Neural cell (in vitro differentiated cells): Measurements from ENCODE around the gene RPL27A. TPM values are rescaled to one million over a fixed set of nuclear protein-coding genes. Genes with fewer than 3 reads are reported as not detected.

ENCODE experiments used
- H2AFZ ChIP-seq: fragments of 200-600, 300-800 bp; sonication (generic), shearing (Covaris generic); 2 replicates; pipeline ENCODE4 v1.6.0; 2014; ENCODE audit warnings: low read depth, mild to moderate bottlenecking, antibody characterized with exemption, low read length, moderate library complexity
- H3F3A ChIP-seq: fragments of 200-600 bp; shearing (Covaris generic); 2 replicates; pipeline ENCODE4 v1.6.1; 2016; ENCODE audit warnings: mild to moderate bottlenecking, moderate library complexity, mixed read lengths, antibody characterized with exemption, low read length; ENCODE audit not compliant: insufficient read depth, poor library complexity, severe bottlenecking
- H3K27ac ChIP-seq: fragments of 200-600, 300-800 bp; sonication (generic), shearing (Covaris generic); 2 replicates; pipeline ENCODE4 v1.5.1; 2014; ENCODE audit warnings: mild to moderate bottlenecking, low read length, moderate library complexity
- H3K27me3 ChIP-seq: fragments of 300-800, 200-600 bp; sonication (generic), shearing (Covaris generic); 2 replicates; pipeline ENCODE4 v1.6.0; 2014; ENCODE audit warnings: mild to moderate bottlenecking, low read depth, low read length, moderate library complexity; ENCODE audit not compliant: insufficient read depth
- H3K36me3 ChIP-seq: fragments of 300-800, 200-600 bp; sonication (generic), shearing (Covaris generic); 2 replicates; pipeline ENCODE4 v1.5.1; 2014; ENCODE audit warnings: mild to moderate bottlenecking, antibody characterized with exemption, low read length, moderate library complexity; ENCODE audit not compliant: insufficient read depth
- H3K4me2 ChIP-seq: fragments of 300-800, 200-600 bp; sonication (generic), shearing (Covaris generic); 2 replicates; pipeline ENCODE4 v1.6.0; 2014; ENCODE audit warnings: mild to moderate bottlenecking, low read length
- H3K4me3 ChIP-seq: fragments of 300-800, 200-600 bp; sonication (generic), shearing (Covaris generic); 2 replicates; pipeline ENCODE4 v1.5.1; 2014; ENCODE audit warnings: mild to moderate bottlenecking, low read length, moderate library complexity
- H3K79me2 ChIP-seq: fragments of 200-600 bp; shearing (Covaris generic); replicated peaks from 2 replicates; pipeline ENCODE4 v1.6.0; 2014; ENCODE audit warnings: mild to moderate bottlenecking, low read length, moderate library complexity; ENCODE audit not compliant: insufficient read depth
- H3K9ac ChIP-seq: fragments of 300-800, 200-600 bp; sonication (generic), shearing (Covaris generic); 2 replicates; pipeline ENCODE4 v1.6.1; 2016; ENCODE audit warnings: mild to moderate bottlenecking, low read length, mixed read lengths
- H3K9me2 ChIP-seq: fragments of 200-600 bp; shearing (Covaris generic); 2 replicates; pipeline ENCODE4 v1.6.1; 2016; ENCODE audit warnings: mild to moderate bottlenecking, low read length, mixed read lengths; ENCODE audit not compliant: insufficient read depth
- H3K9me3 ChIP-seq: fragments of 200-600, 300-800 bp; sonication (generic), shearing (Covaris generic); 2 replicates; pipeline ENCODE4 v1.6.1; 2016; ENCODE audit warnings: mild to moderate bottlenecking, mixed run types, low read length, moderate library complexity, mixed read lengths
- H4K20me1 ChIP-seq: fragments of 200-600 bp; shearing (Covaris generic); 2 replicates; pipeline ENCODE4 v1.6.1; 2016; ENCODE audit warnings: mild to moderate bottlenecking, mixed run types; ENCODE audit not compliant: insufficient read depth
- EP300 ChIP-seq: fragments of 450-650 bp; conservative IDR thresholded peaks from 2 replicates; pipeline ENCODE4 v1.6.1; 2014; ENCODE audit warnings: antibody characterized with exemption, mild to moderate bottlenecking, moderate library complexity; ENCODE audit not compliant: poor library complexity, severe bottlenecking
- EZH2 ChIP-seq: fragments of 200-600, 300-800 bp; shearing (Covaris generic), sonication (generic); IDR thresholded peaks from 2 replicates; pipeline ENCODE4 v1.6.1; 2014; ENCODE audit warnings: antibody characterized with exemption, low read length, borderline replicate concordance, mild to moderate bottlenecking; ENCODE audit not compliant: insufficient read depth, poor library complexity, severe bottlenecking
- MXI1 ChIP-seq: fragments of 450-650 bp; conservative IDR thresholded peaks from 2 replicates; pipeline ENCODE4 v1.6.1; 2014; ENCODE audit warnings: antibody characterized with exemption, mild to moderate bottlenecking; ENCODE audit not compliant: poor library complexity, severe bottlenecking
- POLR2AphosphoS5 ChIP-seq: IDR thresholded peaks from 2 replicates; pipeline ENCODE4 v1.6.1; 2012
- RAD21 ChIP-seq: fragments of 450-650 bp; conservative IDR thresholded peaks from 2 replicates; pipeline ENCODE4 v1.6.1; 2014; ENCODE audit warnings: antibody characterized with exemption, mild to moderate bottlenecking, moderate library complexity
- SMC3 ChIP-seq: fragments of 450-650 bp; conservative IDR thresholded peaks from 2 replicates; pipeline ENCODE4 v1.6.1; 2014; ENCODE audit warnings: antibody characterized with exemption, mild to moderate bottlenecking, moderate library complexity; ENCODE audit not compliant: poor library complexity
- TAF1 ChIP-seq: IDR thresholded peaks from 2 replicates; pipeline ENCODE4 v1.6.1; 2012; ENCODE audit warnings: low read depth
- polyA plus RNA-seq: library from polyadenylated mRNA; depleted of rRNA; stranded (reverse); fragments of >200 nt; gene quantifications from 2 replicates; pipeline ENCODE4 v1.2.3, GENCODE V29; 2014
- TF ChIP-seq, protein P1 (sequence below): fragments of 450-650 bp; IDR thresholded peaks from 2 replicates; pipeline ENCODE4 v1.5.1; 2014; ENCODE audit warnings: antibody characterized with exemption, mild to moderate bottlenecking, moderate library complexity; ENCODE audit not compliant: poor library complexity, severe bottlenecking
- TF ChIP-seq, protein P2 (sequence below): IDR thresholded peaks from 2 replicates; pipeline ENCODE4 v1.6.1; 2012; ENCODE audit warnings: borderline replicate concordance

Gene RPL27A
- polyA plus RNA-seq, 1 donor from 2014 or later = 700 TPM

DNA sequence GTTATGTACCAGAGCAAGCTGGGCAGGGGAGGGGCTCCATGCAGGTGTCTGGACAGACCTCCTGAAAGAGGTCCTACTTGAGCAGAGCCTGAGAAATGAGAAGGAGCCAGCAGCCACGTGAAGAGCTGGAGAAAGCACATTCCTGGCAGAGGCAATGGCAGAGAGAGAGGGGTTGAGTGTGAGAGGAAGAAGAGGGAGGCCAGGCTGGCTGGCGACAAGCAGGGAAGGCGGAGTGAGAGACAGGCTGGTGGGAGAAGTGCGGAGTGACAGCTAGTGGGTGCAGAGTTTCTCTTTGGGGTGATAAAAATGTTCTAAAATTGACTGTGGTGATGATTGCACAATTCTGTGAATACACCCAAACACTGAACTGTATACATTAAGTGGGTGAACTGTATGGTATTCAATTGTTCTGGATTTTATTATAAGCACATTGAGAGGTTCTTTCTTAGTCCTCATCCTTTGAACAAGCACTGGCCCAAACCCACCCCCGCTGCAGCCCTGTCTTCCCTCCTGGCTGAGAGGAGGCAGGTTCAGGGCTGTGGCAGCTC lies 29.4 kb downstream of the RPL27A start:
- H4K20me1 ChIP-seq = no peaks in the 10 kb centered on the region
- H3K9me3 ChIP-seq = no peaks in the 10 kb centered on the region
- no peak overlapping the region for H2AFZ ChIP-seq
- H3K36me3 ChIP-seq = no peaks in the 10 kb centered on the region
- no peak overlapping the region for H3K4me2 ChIP-seq
- H3K9ac ChIP-seq = no peak overlapping the region
- no peaks in the 10 kb centered on the region for H3K79me2 ChIP-seq
- no peaks in the 10 kb centered on the region for H3F3A ChIP-seq
- no peaks in the 10 kb centered on the region for H3K9me2 ChIP-seq
- no peak overlapping the region for H3K27ac ChIP-seq
- TF ChIP-seq, protein P1, sequence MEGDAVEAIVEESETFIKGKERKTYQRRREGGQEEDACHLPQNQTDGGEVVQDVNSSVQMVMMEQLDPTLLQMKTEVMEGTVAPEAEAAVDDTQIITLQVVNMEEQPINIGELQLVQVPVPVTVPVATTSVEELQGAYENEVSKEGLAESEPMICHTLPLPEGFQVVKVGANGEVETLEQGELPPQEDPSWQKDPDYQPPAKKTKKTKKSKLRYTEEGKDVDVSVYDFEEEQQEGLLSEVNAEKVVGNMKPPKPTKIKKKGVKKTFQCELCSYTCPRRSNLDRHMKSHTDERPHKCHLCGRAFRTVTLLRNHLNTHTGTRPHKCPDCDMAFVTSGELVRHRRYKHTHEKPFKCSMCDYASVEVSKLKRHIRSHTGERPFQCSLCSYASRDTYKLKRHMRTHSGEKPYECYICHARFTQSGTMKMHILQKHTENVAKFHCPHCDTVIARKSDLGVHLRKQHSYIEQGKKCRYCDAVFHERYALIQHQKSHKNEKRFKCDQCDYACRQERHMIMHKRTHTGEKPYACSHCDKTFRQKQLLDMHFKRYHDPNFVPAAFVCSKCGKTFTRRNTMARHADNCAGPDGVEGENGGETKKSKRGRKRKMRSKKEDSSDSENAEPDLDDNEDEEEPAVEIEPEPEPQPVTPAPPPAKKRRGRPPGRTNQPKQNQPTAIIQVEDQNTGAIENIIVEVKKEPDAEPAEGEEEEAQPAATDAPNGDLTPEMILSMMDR = no peak
- no peak for TF ChIP-seq EZH2
- TF ChIP-seq RAD21 = no peak
- TF ChIP-seq EP300 = no peak
- TF ChIP-seq POLR2AphosphoS5 = no peak
- no peak for TF ChIP-seq TAF1
- TF ChIP-seq MXI1 = no peak
- TF ChIP-seq, protein P2, sequence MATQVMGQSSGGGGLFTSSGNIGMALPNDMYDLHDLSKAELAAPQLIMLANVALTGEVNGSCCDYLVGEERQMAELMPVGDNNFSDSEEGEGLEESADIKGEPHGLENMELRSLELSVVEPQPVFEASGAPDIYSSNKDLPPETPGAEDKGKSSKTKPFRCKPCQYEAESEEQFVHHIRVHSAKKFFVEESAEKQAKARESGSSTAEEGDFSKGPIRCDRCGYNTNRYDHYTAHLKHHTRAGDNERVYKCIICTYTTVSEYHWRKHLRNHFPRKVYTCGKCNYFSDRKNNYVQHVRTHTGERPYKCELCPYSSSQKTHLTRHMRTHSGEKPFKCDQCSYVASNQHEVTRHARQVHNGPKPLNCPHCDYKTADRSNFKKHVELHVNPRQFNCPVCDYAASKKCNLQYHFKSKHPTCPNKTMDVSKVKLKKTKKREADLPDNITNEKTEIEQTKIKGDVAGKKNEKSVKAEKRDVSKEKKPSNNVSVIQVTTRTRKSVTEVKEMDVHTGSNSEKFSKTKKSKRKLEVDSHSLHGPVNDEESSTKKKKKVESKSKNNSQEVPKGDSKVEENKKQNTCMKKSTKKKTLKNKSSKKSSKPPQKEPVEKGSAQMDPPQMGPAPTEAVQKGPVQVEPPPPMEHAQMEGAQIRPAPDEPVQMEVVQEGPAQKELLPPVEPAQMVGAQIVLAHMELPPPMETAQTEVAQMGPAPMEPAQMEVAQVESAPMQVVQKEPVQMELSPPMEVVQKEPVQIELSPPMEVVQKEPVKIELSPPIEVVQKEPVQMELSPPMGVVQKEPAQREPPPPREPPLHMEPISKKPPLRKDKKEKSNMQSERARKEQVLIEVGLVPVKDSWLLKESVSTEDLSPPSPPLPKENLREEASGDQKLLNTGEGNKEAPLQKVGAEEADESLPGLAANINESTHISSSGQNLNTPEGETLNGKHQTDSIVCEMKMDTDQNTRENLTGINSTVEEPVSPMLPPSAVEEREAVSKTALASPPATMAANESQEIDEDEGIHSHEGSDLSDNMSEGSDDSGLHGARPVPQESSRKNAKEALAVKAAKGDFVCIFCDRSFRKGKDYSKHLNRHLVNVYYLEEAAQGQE = no peak
- TF ChIP-seq SMC3 = no peak
- no peak overlapping the region for H3K4me3 ChIP-seq
- no peaks in the 10 kb centered on the region for H3K27me3 ChIP-seq

DNA sequence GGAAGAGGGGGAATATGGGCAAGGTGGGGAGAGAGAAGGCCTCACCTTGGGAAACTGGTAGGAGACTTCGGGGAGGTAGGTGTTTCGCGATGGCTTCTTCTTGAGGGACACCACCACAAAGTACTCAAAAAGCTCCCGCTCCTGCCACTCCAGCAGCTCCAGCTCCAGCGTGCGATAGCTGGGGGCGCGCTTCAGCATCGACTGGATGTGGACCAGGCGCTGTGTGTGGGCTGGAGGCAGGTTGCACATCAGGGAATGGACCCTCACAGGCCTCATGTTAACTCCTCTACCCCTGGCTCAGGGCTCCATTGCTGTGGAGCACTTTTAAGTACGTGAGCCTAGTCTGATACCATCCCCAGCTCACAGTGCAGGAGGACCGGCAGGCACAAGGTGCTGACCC lies 29.9 kb downstream of the RPL27A start:
- no peak overlapping the region for H3K27ac ChIP-seq
- H3K4me3 ChIP-seq = no peak overlapping the region
- no peaks in the 10 kb centered on the region for H3K36me3 ChIP-seq

More for the DNA sequence above, 29.9 kb downstream of the RPL27A start:
- Histone ChIP-seq H3K9ac (no peak overlapping the region), H3F3A (no peaks in the 10 kb centered on the region), H4K20me1 (no peaks in the 10 kb centered on the region), H3K27me3 (no peaks in the 10 kb centered on the region), H3K79me2 (no peaks in the 10 kb centered on the region), H3K9me2 (no peaks in the 10 kb centered on the region), H3K9me3 (no peaks in the 10 kb centered on the region), H3K4me2 (no peak overlapping the region), H2AFZ (no peak overlapping the region)
- no peak for TF ChIP-seq MXI1
- TF ChIP-seq POLR2AphosphoS5 = no peak
- no peak for TF ChIP-seq RAD21
- TF ChIP-seq EP300 = no peak
- TF ChIP-seq, protein P1 = no peak
- TF ChIP-seq SMC3 = no peak
- TF ChIP-seq, protein P2 = no peak
- TF ChIP-seq EZH2 = no peak
- no peak for TF ChIP-seq TAF1
